ENCODE results near the gene TPX2.
A peak's percentile ranks its signal among the peaks of the same experiment; 100 is the strongest.
"Not testable (repeated sequence)": the region's sequence is repeated elsewhere in the genome, so short reads cannot be mapped to it uniquely, and the experiment has no call there.

The TPX2 gene

DNA sequence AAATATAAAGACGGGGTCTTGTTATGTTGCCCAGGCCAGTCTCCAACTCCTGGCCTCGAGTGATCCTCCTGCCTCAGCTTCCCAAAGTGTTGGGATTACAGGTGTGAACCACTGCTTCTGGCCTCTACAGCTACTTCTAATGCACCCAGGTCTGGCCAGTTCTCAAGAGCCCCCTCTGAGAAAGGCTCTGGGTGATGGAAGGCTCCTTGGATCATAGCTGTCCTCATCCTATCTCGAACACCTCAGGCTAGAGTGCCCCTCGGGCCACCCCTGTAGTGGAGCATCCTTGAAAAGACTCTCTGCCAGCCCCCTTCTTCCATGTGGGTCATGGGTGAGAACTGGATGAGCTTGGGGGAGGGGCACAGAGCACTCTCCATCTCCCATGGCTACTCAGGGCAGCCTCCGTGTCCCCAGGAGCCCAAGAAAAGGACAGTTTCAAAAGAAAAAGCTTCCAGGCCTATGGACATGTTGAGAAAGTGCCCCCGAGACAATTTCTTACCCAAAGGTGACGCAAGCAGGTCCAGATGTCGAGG is 79.4 kb downstream of the TPX2 start:
- no peak for DNase-seq

GRCh38 chr20:31819083-31819784 is 80.1 kb downstream of the TPX2 start, which contains the start of gene MYLK2:
Gene MYLK2 (plus strand): TSS chr20:31819356. CDS start chr20:31819581, 225 bp downstream.
- peak; percentile 41 to 64 for DNase-seq

- no peak for DNase-seq
Measured at GRCh38 chr20:31820228-31820627, 81.1 kb downstream of the TPX2 start.

- DNase-seq, result no peak
Measured at GRCh38 chr20:31821427-31821826, 82.3 kb downstream of the TPX2 start.

GRCh38 chr20:31822421-31823330 is 83.6 kb downstream of the TPX2 start:
- DNase-seq, result peak; percentile 79 to 82

DNA sequence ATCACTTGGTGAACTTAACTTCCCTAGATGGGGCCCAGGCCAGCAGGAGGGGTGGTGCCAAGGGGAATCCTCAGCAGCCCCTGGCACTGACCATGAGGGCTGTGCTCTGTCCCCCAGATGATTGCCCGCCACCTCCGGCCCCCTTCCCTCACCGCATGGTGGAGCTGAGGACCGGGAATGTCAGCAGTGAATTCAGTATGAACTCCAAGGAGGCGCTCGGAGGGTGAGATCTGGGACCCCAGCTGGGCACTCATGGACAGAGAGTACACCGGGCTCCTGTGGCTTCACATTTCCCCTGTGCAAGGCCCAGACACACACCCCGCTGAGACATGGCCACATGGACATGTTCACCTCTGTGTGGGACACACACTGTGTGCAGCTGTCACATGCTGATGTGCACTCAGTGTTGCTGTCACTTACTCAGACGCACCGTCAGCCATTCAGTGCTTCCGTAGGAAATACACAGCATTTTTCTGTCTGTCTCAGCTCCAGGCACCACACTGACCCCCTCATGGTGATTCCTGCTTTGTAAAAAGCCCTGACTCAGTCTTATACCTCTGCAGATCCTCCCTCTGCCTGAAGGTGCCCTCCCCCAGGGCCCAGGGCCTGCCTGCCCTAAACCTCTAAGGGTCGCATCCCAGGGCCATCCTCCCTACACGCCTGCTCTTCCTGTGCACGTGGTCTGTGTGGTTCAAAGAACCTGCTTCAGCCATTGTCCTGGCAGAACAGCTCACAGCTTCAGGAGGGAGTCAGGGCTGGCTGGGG is 84.5 kb downstream of the TPX2 start:
- DNase-seq, result peak in 1 of 2 experiments; percentile 15

DNA sequence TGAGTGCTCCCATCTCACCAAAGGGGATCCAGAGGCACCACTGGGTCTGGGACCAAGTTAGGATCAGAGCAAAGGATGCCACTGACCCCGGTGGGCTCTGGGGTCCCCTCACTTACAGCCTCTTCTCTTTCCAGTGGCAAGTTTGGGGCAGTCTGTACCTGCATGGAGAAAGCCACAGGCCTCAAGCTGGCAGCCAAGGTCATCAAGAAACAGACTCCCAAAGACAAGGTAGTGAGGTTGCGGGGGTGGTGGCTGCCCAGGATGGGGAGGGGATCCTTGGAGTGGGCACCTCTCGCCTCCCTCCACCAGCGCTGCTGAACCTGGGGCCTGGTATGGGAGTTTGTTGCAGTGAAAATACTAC is 85.0 kb downstream of the TPX2 start:
- DNase-seq, result no peak

- peak; percentile 32 to 37 for DNase-seq
Measured at GRCh38 chr20:31824554-31825313, 85.6 kb downstream of the TPX2 start.

GRCh38 chr20:31826074-31826473 is 87.0 kb downstream of the TPX2 start:
- no peak for DNase-seq

- no peak for DNase-seq
Measured at GRCh38 chr20:31827059-31827458, 88.0 kb downstream of the TPX2 start.

GRCh38 chr20:31828016-31828415 is 88.9 kb downstream of the TPX2 start:
- DNase-seq, result not testable (repeated sequence)

- no peak for DNase-seq
Measured at GRCh38 chr20:31829731-31830130, 90.6 kb downstream of the TPX2 start.

DNA sequence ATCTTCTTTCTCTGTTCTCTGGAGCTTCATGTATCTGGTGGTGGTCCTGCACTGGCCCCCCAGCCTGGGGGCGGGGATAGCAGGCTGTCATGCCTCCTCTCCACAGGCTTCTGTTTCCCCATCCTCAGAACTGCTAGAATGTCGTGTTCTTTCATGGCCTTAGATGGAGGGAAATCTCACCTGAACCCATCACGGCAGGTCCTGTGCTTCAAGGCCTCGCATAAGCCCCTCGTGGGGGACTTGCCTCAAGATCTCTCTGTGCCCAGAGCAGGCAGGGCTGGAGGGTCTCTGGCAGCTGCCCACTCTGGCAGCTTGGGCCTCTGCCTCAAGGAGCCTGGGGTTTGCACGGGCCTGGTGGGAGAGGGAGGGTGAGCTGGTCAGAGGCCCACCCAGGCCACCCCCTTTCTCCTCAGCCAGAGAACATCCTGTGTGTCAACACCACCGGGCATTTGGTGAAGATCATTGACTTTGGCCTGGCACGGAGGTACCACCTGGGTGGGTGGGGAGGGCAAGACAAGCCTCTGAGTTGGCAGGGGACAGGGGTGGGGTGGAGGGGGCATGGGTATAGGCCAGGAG is 91.4 kb downstream of the TPX2 start:
- no peak for DNase-seq

DNA sequence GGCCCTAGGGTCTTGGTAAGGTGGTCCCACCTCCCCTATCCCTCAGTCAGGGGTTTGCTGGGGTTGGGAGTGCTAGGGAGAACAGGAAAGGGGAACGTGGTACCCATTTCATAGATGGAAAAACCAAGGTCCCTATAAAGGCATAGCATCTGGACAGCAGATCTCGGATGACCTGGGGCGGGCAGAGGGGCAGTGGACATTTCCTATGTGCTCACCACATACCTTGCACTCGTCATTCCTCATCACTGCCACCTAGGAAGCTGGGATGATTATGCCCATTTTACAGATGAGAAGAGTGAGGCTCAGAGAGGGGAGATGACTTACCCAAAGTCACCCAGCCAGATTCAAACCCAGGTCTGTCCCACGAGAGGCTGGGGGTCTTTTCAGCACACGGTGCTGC is 92.1 kb downstream of the TPX2 start:
- no peak for DNase-seq

DNA sequence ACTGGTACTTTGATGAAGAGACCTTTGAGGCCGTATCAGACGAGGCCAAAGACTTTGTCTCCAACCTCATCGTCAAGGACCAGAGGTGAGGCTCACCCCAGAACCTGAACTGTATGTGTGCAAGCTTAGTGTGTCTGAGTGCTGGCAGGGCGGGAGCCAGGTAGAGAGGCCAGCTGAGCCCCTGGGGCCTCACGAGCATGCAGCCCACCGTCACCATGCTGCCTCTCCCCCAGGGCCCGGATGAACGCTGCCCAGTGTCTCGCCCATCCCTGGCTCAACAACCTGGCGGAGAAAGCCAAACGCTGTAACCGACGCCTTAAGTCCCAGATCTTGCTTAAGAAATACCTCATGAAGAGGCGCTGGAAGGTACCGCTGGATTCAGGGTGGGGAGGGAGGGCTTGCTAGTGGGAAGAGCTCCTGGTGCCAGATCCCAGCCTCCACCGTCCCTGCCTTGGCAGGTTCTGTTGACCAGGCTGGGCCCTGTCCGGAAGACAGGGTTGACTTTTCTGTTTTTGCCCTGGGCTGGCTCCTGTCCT is 92.7 kb downstream of the TPX2 start:
- DNase-seq, result no peak

GRCh38 chr20:31833130-31833930 is 94.2 kb downstream of the TPX2 start:
- peak; percentile 45 to 76 for DNase-seq

- DNase-seq, result no peak
Measured at GRCh38 chr20:31833931-31834521, 94.9 kb downstream of the TPX2 start.

DNA sequence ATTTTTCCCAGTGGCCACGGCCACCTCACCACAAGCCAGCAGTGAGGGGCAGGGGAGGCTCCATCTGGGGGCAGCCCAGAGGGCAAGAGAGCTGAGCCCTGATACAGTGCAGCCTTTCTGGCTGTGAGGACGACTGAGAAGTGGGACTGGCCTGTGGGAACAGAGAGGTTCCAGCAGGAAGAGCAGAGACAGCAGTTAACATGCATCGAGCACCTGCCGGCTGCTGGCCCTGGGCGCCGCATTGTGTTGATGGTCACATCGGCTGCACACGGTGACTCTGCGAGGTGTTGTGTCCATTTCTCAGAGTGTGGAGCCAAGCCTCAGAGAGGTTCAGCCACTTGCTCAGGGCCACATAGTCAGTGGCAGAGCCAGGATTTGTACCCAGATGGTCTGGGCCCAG is 96.5 kb downstream of the TPX2 start:
- DNase-seq, result peak; percentile 28 to 29

GRCh38 chr20:31835977-31836852 is 97.1 kb downstream of the TPX2 start:
- DNase-seq, result peak; percentile 50 to 82

Data from SHP77 (cell line).